ENCODE results near the gene PPP4R1. TPM values are rescaled to one million over a fixed set of nuclear protein-coding genes. Genes with fewer than 3 reads are reported as not detected.
A peak's percentile ranks its signal among the peaks of the same experiment; 100 is the strongest.

PPP4R1 gene
- total RNA-seq, 1 donor from 2014 or later, result 110 TPM

- DNase-seq, result no peak
Observed at GRCh38 chr18:9545029-9545428, 69.3 kb downstream of the PPP4R1 start.

- no peak for DNase-seq
Observed at GRCh38 chr18:9542924-9543323, 71.4 kb downstream of the PPP4R1 start.

GRCh38 chr18:9539938-9540337 lies 74.4 kb downstream of the PPP4R1 start:
- DNase-seq, result no peak

GRCh38 chr18:9539283-9539682 lies 75.1 kb downstream of the PPP4R1 start:
- no peak for DNase-seq

- DNase-seq, result no peak
Observed at GRCh38 chr18:9537677-9538076, 76.7 kb downstream of the PPP4R1 start.

GRCh38 chr18:9536354-9537152 lies 77.8 kb downstream of the PPP4R1 start:
- no peak for DNase-seq

GRCh38 chr18:9535430-9535991 lies 78.8 kb downstream of the PPP4R1 start:
- DNase-seq, result peak; percentile 93

GRCh38 chr18:9534844-9535243 lies 79.5 kb downstream of the PPP4R1 start:
- DNase-seq, result no peak

- DNase-seq, result no peak
Observed at GRCh38 chr18:9531791-9532410, 82.5 kb downstream of the PPP4R1 start.

GRCh38 chr18:9530226-9531009 lies 83.9 kb downstream of the PPP4R1 start:
- DNase-seq, result no peak

GRCh38 chr18:9526458-9526857 lies 87.9 kb downstream of the PPP4R1 start:
- no peak for DNase-seq

GRCh38 chr18:9522952-9523351 lies 91.4 kb downstream of the PPP4R1 start:
- no peak for DNase-seq

- no peak for DNase-seq
Observed at GRCh38 chr18:9521770-9522169, 92.6 kb downstream of the PPP4R1 start.

GRCh38 chr18:9520666-9521065 lies 93.7 kb downstream of the PPP4R1 start:
- DNase-seq, result no peak

GRCh38 chr18:9519399-9519798 lies 95.0 kb downstream of the PPP4R1 start:
- no peak for DNase-seq

- no peak for DNase-seq
Observed at GRCh38 chr18:9517869-9518268, 96.5 kb downstream of the PPP4R1 start.

GRCh38 chr18:9516437-9517064 lies 97.8 kb downstream of the PPP4R1 start:
- DNase-seq, result peak; percentile 8

GRCh38 chr18:9513971-9514512 lies 100.3 kb downstream of the PPP4R1 start:
- no peak for DNase-seq

- DNase-seq, result no peak
Observed at GRCh38 chr18:9508446-9509025, 105.8 kb downstream of the PPP4R1 start.

GRCh38 chr18:9507565-9508088 lies 106.7 kb downstream of the PPP4R1 start:
- DNase-seq, result no peak

GRCh38 chr18:9506046-9506792 lies 108.1 kb downstream of the PPP4R1 start:
- DNase-seq, result no peak
